KMS-11 (cell line): ENCODE measurements around the gene CDKN3.
"Not testable (repeated sequence)": the region's sequence is repeated elsewhere in the genome, so short reads cannot be mapped to it uniquely, and the experiment has no call there.

Source experiments
- H2AFZ ChIP-seq: fragments of 200-600 bp; sonication (generic); 2 replicates; pipeline ENCODE4 v1.6.1; 2016; ENCODE audit warnings: antibody characterized with exemption, mixed run types, low read depth
- H3K27ac ChIP-seq: fragments of 200-600 bp; sonication (generic); 2 replicates; pipeline ENCODE4 v1.6.1; 2016; ENCODE audit warnings: mild to moderate bottlenecking, mixed run types
- H3K27me3 ChIP-seq: fragments of 200-600 bp; sonication (generic); 2 replicates; pipeline ENCODE4 v1.6.1; 2017; ENCODE audit warnings: mild to moderate bottlenecking, low read depth, mixed run types, moderate library complexity; ENCODE audit not compliant: insufficient read depth
- H3K36me3 ChIP-seq: fragments of 200-600 bp; sonication (generic); 2 replicates; pipeline ENCODE4 v1.6.1; 2017; ENCODE audit warnings: mild to moderate bottlenecking, mixed run types; ENCODE audit not compliant: insufficient read depth
- H3K4me1 ChIP-seq: fragments of 200-600 bp; sonication (generic); 2 replicates; pipeline ENCODE4 v1.6.1; 2016; ENCODE audit warnings: mild to moderate bottlenecking, low read depth, mixed run types; ENCODE audit not compliant: poor library complexity, severe bottlenecking
- H3K4me2 ChIP-seq: fragments of 200-600 bp; sonication (generic); 2 replicates; pipeline ENCODE4 v1.7.0; 2016; ENCODE audit warnings: mild to moderate bottlenecking, mixed run types
- H3K4me3 ChIP-seq: fragments of 200-600 bp; sonication (generic); IDR thresholded peaks from 2 replicates; pipeline ENCODE4 v1.6.1; 2017; ENCODE audit warnings: low read depth, low read length, mixed read lengths; ENCODE audit not compliant: insufficient read depth
- H3K79me2 ChIP-seq: fragments of 200-600 bp; sonication (generic); 2 replicates; pipeline ENCODE4 v1.6.1; 2016; ENCODE audit warnings: low read depth, mixed run types; ENCODE audit not compliant: insufficient read depth
- H3K9ac ChIP-seq: fragments of 200-600 bp; sonication (generic); 2 replicates; pipeline ENCODE4 v1.6.1; 2016; ENCODE audit warnings: mild to moderate bottlenecking, mixed run types
- H4K20me1 ChIP-seq: fragments of 200-600 bp; sonication (generic); 2 replicates; pipeline ENCODE4 v1.6.1; 2016; ENCODE audit warnings: mild to moderate bottlenecking, mixed run types; ENCODE audit not compliant: insufficient read depth
- TF ChIP-seq, protein P1 (sequence below): fragments of 200-600 bp; sonication (generic); conservative IDR thresholded peaks from 2 replicates; pipeline ENCODE4 v1.6.1; 2017; ENCODE audit warnings: low read depth, mild to moderate bottlenecking, antibody characterized with exemption, low read length, moderate library complexity, mixed read lengths

CDKN3 gene

GRCh38 chr14:54374117-54374884 lies 22.5 kb upstream of the CDKN3 start:
- Histone ChIP-seq H3K36me3 (no peaks in the 10 kb centered on the region), H3K27ac (no peak overlapping the region), H3K27me3 (no peaks in the 10 kb centered on the region), H3K4me2 (no peak overlapping the region), H2AFZ (no peak overlapping the region), H3K79me2 (no peaks in the 10 kb centered on the region), H3K4me3 (no peak overlapping the region), H3K9ac (no peak overlapping the region), H4K20me1 (no peaks in the 10 kb centered on the region), H3K4me1 (no peaks in the 10 kb centered on the region)
- TF ChIP-seq, protein P1, sequence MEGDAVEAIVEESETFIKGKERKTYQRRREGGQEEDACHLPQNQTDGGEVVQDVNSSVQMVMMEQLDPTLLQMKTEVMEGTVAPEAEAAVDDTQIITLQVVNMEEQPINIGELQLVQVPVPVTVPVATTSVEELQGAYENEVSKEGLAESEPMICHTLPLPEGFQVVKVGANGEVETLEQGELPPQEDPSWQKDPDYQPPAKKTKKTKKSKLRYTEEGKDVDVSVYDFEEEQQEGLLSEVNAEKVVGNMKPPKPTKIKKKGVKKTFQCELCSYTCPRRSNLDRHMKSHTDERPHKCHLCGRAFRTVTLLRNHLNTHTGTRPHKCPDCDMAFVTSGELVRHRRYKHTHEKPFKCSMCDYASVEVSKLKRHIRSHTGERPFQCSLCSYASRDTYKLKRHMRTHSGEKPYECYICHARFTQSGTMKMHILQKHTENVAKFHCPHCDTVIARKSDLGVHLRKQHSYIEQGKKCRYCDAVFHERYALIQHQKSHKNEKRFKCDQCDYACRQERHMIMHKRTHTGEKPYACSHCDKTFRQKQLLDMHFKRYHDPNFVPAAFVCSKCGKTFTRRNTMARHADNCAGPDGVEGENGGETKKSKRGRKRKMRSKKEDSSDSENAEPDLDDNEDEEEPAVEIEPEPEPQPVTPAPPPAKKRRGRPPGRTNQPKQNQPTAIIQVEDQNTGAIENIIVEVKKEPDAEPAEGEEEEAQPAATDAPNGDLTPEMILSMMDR: no peak

- H3K4me1 ChIP-seq: no peaks in the 10 kb centered on the region
- H3K79me2 ChIP-seq: no peaks in the 10 kb centered on the region
- H3K4me2 ChIP-seq: no peak overlapping the region
- no peak overlapping the region for H2AFZ ChIP-seq
- no peaks in the 10 kb centered on the region for H3K27me3 ChIP-seq
- H4K20me1 ChIP-seq: no peaks in the 10 kb centered on the region
- TF ChIP-seq, protein P1: no peak
- H3K36me3 ChIP-seq: no peaks in the 10 kb centered on the region
- H3K27ac ChIP-seq: no peak overlapping the region
- no peak overlapping the region for H3K4me3 ChIP-seq
- no peak overlapping the region for H3K9ac ChIP-seq
These were observed 19.3 kb upstream of the CDKN3 start for GRCh38 chr14:54377501-54377900.

GRCh38 chr14:54378893-54379292 lies 17.9 kb upstream of the CDKN3 start:
- not testable (repeated sequence) for H3K4me1 ChIP-seq, H3K4me2 ChIP-seq, H3K79me2 ChIP-seq, H3K9ac ChIP-seq, H3K27ac ChIP-seq, H2AFZ ChIP-seq, H4K20me1 ChIP-seq, H3K27me3 ChIP-seq, H3K4me3 ChIP-seq, H3K36me3 ChIP-seq

DNA sequence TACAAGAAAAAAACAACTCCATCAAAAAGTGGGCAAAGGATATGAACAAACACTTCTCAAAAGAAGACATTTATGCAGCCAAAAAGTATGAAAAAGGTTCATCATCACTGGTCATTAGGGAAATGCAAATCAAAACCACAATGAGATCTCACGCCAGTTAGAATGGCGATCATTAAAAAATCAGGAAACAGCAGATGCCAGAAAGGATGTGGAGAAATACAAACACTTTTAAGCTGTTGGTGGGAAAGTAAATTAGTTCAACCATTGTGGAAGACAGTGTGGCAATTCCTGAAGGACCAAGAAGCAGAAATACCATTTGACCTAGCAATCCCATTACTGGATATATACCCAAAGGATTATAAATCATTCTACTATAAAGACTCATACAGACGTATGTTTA lies 16.2 kb upstream of the CDKN3 start:
- not testable (repeated sequence) for H3K36me3 ChIP-seq, H3K4me3 ChIP-seq, H3K4me1 ChIP-seq, H3K27ac ChIP-seq, H3K27me3 ChIP-seq, H3K79me2 ChIP-seq, H3K4me2 ChIP-seq, H4K20me1 ChIP-seq, H3K9ac ChIP-seq, H2AFZ ChIP-seq

DNA sequence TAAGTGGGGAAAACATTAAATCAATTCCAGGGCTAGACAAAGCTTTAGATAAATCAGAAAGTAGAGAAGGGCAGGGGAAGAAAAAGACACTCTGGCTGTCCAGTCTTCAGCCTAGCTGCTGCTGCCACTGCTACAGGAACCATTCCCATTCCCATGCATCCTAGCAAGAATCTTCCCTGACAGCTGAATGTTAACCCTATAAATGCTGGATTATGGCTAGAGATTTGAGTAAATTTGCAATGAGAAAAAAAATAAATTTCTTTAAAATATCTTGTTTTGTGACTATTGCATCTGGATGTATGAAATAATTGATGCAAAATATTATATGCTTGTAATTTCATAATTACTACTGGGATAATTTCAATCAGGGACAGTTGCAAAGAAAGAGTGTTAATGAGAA lies 15.0 kb upstream of the CDKN3 start:
- H3K27ac ChIP-seq: no peak overlapping the region
- H4K20me1 ChIP-seq: no peaks in the 10 kb centered on the region
- H3K4me1 ChIP-seq: no peaks in the 10 kb centered on the region
- no peak overlapping the region for H3K4me3 ChIP-seq
- no peak overlapping the region for H3K9ac ChIP-seq
- H2AFZ ChIP-seq: no peak overlapping the region
- no peaks in the 10 kb centered on the region for H3K36me3 ChIP-seq
- H3K79me2 ChIP-seq: no peaks in the 10 kb centered on the region
- TF ChIP-seq, protein P1: no peak
- H3K4me2 ChIP-seq: no peak overlapping the region
- H3K27me3 ChIP-seq: no peaks in the 10 kb centered on the region
